Measurements from ENCODE around the gene GSDME.

The GSDME gene

DNA sequence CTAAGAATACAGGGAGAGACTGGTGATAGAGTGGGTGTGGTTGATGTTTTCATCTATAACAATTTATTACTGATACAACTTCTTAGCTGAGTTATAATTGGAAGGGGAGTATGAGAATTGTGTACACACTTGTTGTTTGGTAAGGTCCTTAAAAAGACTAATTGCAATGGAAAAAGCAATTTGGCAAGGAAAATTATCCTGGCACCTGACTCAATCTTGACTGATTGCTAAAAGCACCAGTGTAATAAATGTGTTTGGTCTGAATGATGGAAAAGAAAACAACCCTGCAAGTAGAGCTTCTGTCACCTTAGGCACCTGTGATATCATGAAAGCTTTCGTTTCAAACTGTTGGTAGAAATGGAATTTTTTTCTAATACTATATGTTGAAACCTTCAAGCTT lies 6.7 kb upstream of the GSDME start:
- H3K4me3 ChIP-seq (replicated peaks in 1 of 2; ENCODE audit: low read depth in 2 of 2, low read length in 2 of 2), result no peak overlapping the region
- DNase-seq (ENCODE audit: low read depth in 2 of 2), result no peak
- TF ChIP-seq, protein P1, sequence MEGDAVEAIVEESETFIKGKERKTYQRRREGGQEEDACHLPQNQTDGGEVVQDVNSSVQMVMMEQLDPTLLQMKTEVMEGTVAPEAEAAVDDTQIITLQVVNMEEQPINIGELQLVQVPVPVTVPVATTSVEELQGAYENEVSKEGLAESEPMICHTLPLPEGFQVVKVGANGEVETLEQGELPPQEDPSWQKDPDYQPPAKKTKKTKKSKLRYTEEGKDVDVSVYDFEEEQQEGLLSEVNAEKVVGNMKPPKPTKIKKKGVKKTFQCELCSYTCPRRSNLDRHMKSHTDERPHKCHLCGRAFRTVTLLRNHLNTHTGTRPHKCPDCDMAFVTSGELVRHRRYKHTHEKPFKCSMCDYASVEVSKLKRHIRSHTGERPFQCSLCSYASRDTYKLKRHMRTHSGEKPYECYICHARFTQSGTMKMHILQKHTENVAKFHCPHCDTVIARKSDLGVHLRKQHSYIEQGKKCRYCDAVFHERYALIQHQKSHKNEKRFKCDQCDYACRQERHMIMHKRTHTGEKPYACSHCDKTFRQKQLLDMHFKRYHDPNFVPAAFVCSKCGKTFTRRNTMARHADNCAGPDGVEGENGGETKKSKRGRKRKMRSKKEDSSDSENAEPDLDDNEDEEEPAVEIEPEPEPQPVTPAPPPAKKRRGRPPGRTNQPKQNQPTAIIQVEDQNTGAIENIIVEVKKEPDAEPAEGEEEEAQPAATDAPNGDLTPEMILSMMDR (IDR thresholded peaks at IDR 0.05; ENCODE audit: low read depth, low read length), result no peak

DNA sequence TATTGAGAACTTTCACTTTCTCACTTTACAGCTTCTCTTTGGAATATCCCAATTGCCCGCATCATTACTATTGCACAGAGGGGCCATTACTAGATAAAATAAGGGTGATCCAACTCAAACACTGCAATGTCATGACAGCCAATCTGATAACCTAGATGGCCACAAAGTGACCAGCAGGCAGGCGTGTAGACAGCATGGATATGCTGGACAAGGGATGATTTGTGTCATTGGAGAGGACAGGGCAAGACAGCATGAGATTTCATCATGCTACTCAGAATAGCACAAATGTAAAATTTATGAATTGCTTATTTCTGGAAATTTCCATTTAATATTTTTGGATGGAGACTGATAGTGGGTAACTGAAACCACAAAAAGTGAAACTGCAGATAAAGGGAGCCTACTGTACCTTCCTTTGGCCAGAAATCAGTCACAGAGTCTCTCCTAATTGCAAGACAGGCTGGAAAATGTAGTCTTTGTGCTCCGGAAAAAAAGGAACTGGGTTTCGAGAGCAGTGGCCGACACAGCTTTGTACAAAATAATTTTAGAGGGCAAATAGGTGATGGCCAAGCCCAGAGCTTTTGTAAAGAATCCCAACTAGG lies 6.1 kb upstream of the GSDME start:
- TF ChIP-seq, protein P1 (IDR thresholded peaks at IDR 0.05; ENCODE audit: low read depth, low read length), result no peak
- DNase-seq (ENCODE audit: low read depth in 2 of 2), result no peak

DNA sequence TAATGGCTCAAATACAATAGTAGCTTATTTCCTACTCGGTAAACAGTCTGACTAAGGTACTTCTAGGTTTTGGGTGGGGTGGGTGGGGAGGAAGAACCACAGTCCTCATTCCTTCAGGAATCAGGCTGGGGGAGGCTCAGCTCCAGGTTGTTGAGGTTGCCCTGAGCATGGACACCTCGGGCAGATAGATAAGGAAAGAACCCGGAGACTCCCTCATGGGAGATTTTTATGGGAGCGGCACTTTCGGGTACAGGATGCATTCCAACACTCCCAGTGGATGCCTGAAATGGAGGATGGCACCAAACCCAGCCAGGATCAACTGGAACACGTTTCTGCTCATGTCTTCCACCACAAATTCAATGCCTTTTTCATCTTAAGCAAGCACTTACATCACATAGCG lies 5.5 kb upstream of the GSDME start:
- DNase-seq (ENCODE audit: low read depth in 2 of 2), result no peak
- TF ChIP-seq, protein P1 (IDR thresholded peaks at IDR 0.05; ENCODE audit: low read depth, low read length), result no peak
- no peak overlapping the region for H3K4me3 ChIP-seq (replicated peaks in 1 of 2; ENCODE audit: low read depth in 2 of 2, low read length in 2 of 2)

More for the DNA sequence above, 6.1 kb upstream of the GSDME start:
- no peak overlapping the region for H3K4me3 ChIP-seq (replicated peaks in 1 of 2; ENCODE audit: low read depth in 2 of 2, low read length in 2 of 2)

DNA sequence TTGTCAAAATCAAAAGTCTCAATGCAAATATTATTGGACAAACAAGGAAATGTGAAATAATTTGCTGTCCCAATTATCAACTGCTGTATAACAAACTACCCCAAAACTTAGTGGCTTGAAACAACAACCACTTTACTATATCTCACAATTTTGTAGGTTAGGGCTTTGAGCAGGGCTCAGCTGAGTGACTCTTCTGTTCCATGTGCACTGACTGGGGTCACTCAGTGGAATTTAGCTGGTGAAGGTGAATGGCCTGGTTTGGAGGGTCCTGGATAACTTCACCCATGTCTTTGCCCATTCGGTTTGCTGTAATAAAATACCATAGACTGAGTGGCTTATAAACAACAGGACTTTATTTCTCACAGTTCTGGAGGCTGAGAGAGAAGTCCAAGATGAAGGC lies 3.7 kb upstream of the GSDME start:
- no peak for DNase-seq (ENCODE audit: low read depth in 2 of 2)
- TF ChIP-seq, protein P1 (IDR thresholded peaks at IDR 0.05; ENCODE audit: low read depth, low read length), result no peak

DNA sequence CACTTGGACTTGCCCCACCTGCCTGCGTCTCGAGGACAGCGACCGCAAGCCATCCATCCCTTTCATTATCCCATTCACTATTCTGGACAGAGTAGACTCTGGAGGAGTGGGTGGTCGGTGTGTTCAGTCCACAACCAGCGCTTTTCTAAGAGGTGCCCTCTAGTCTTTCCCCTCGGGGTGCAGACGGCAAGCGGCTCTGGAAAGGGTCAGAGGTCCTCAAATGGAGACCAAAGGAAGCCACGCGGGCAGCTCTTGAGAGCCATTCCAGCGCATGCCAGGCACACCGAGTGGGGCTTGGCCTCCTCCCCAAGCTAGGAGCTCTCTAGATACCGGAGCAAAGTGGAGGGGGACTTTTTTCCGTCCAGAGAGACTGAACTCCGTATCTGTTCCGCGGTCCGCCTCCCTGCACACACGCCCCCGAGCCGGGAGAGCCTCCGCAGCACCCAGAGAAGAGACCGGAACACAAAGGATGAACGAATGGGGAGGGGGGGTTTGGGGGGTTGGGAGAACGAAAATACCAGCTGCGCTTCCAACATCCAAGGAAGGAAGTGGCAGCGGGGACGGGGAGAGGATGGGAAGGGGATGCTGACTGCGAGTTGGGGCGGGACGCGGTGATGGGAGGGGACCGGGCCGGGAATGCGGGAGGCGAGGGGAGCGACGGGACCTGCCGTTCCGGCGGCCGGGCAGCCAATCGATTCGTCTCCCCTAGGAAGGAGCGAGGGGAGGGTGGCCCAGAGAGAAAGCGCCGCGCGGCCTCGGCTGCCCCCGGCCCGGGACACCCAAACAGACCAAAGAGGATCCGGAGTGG lies 515 bp downstream of the GSDME start:
- H3K4me3 ChIP-seq (replicated peaks in 1 of 2; ENCODE audit: low read depth in 2 of 2, low read length in 2 of 2), result peak overlapping the region; percentile 69 to 74
- TF ChIP-seq, protein P1 (IDR thresholded peaks at IDR 0.05; ENCODE audit: low read depth, low read length), result no peak
- peak; percentile 61 to 62 for DNase-seq (ENCODE audit: low read depth in 2 of 2)

More for the DNA sequence above, 3.7 kb upstream of the GSDME start:
- H3K4me3 ChIP-seq (replicated peaks in 1 of 2; ENCODE audit: low read depth in 2 of 2, low read length in 2 of 2), result no peak overlapping the region

DNA sequence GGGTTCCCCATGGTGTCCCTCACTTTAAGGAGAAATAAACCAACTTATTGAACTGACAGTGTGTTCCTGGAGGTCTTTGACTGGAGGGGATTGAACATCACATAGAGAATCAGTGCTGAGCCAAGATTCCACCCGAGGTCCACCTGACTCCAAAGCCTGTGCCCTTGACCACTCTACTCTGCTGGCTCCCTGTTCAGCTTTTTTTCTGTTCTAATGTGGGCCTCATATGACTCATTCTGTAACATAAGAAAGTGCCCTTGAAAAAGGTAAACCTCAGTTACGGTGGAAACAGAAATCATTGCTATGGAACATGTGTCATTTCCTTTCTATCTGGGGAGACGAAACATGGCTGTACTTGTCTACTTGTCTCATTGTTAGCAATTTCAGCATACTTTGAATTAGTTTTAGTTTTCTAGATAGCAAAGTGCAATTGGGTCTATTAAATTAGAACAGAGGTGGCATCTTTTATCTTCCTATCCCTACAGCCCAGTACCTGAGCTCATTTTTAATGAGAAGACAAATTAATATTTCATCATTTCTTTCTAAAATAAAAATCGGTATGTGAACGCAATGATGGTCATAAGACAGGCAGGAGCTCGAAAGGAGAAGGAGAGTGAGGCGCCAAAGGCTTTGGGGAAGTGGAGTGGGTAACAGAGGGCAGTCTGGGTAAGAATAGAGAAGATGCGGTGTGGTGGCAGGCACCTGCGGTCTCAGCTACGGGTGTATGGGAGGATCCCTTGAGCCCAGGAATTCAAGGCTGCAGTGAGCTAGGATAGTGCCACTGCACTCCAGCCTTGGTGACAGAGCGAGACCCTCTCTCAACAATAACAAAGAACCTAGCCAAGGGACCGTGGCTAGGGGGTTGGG lies 1.5 kb downstream of the GSDME start:
- DNase-seq (ENCODE audit: low read depth in 2 of 2), result peak in 1 of 2 donors; percentile 79
- H3K4me3 ChIP-seq (replicated peaks in 1 of 2; ENCODE audit: low read depth in 2 of 2, low read length in 2 of 2), result peak overlapping the region; percentile 69 to 74
- TF ChIP-seq, protein P1 (IDR thresholded peaks at IDR 0.05; ENCODE audit: low read depth, low read length), result no peak

Measured in cardiac fibroblast (primary cell).